PC-9 (cell line): ENCODE results near the gene PDE4D. TPM values are rescaled to one million over a fixed set of nuclear protein-coding genes. Genes with fewer than 3 reads are reported as not detected.

Source experiments
- BruUV-seq: library from RNA; stranded (reverse); fragments of 400-500 nt; replicated peaks from 2 replicates; lab custom pipeline; 2021; lab: Mats Ljungman, UMichigan
- CTCF ChIA-PET: fragments of 300-600 bp; sonication (Branson Sonifier 250); formaldehyde crosslinking; loops from one replicate; lab custom pipeline; 2022; ENCODE audit warnings: antibody characterized with exemption; lab: Charles Lee
- POLR2A ChIA-PET: fragments of 300-600 bp; sonication (Branson Sonifier 250); formaldehyde crosslinking; loops from one replicate; lab custom pipeline; 2022; ENCODE audit warnings: antibody characterized with exemption; ENCODE audit not compliant: unreplicated experiment; lab: Charles Lee
- DNase-seq, 2 experiments: peaks; one replicate each; pipeline versions ENCODE4 v3.0.0 to v3.0.0-alpha.2; 2015 to 2022; ENCODE audit warnings: mixed read lengths in 1 of 2
- H2AFZ ChIP-seq: fragments of 200-600 bp; sonication (generic); 2 replicates; pipeline ENCODE4 v1.8.1; 2017; ENCODE audit warnings: antibody characterized with exemption
- H3F3A ChIP-seq: fragments of 200-600 bp; sonication (generic); 2 replicates; pipeline ENCODE4 v1.8.1; 2017; ENCODE audit warnings: antibody characterized with exemption, mild to moderate bottlenecking, low read depth; ENCODE audit not compliant: insufficient read depth
- H3K27ac ChIP-seq: fragments of 200-600 bp; sonication (generic); 2 replicates; pipeline ENCODE4 v1.6.1; 2016; ENCODE audit warnings: mixed run types
- H3K27me3 ChIP-seq: fragments of 200-600 bp; sonication (generic); 2 replicates; pipeline ENCODE4 v1.6.1; 2016; ENCODE audit warnings: low read depth, mixed run types; ENCODE audit not compliant: insufficient read depth
- H3K36me3 ChIP-seq: fragments of 200-600 bp; sonication (generic); 2 replicates; pipeline ENCODE4 v1.6.1; 2016; ENCODE audit warnings: low read depth, mixed run types
- H3K4me1 ChIP-seq: fragments of 200-600 bp; sonication (generic); replicated peaks from 2 replicates; pipeline ENCODE4 v1.6.1; 2016; ENCODE audit warnings: mixed run types; ENCODE audit not compliant: insufficient read depth
- H3K4me2 ChIP-seq: fragments of 200-600 bp; sonication (generic); 2 replicates; pipeline ENCODE4 v1.6.1; 2017; ENCODE audit warnings: mixed run types
- H3K4me3 ChIP-seq: fragments of 200-600 bp; sonication (generic); 2 replicates; pipeline ENCODE4 v1.6.1; 2016; ENCODE audit warnings: mixed run types
- H3K79me2 ChIP-seq: fragments of 200-600 bp; sonication (generic); 2 replicates; pipeline ENCODE4 v1.6.1; 2017; ENCODE audit warnings: low read depth, mixed run types
- H3K9me2 ChIP-seq: fragments of 200-600 bp; sonication (generic); 2 replicates; pipeline ENCODE4 v1.8.1; 2017; ENCODE audit warnings: mild to moderate bottlenecking; ENCODE audit not compliant: insufficient read depth
- H3K9me3 ChIP-seq: fragments of 200-600 bp; sonication (generic); 2 replicates; pipeline ENCODE4 v1.8.1; 2016; ENCODE audit warnings: low read depth; ENCODE audit not compliant: insufficient read depth
- H4K20me1 ChIP-seq: fragments of 200-600 bp; sonication (generic); 2 replicates; pipeline ENCODE4 v1.8.1; 2017; ENCODE audit not compliant: insufficient read depth
- EZH2 ChIP-seq: fragments of 200-600 bp; sonication (generic); IDR thresholded peaks from 2 replicates; pipeline ENCODE4 v1.8.0; 2017; ENCODE audit warnings: antibody characterized with exemption, low read depth
- intact Hi-C: fragments of 100-400 bp; cut with micrococcal nuclease; formaldehyde crosslinking; loops from one replicate; pipeline ENCODE4 v1.10.0; 2022; ENCODE audit not compliant: unreplicated experiment
- total RNA-seq: library from RNA; stranded (reverse); gene quantifications from 2 replicates; pipeline ENCODE4 v1.2.3, GENCODE V29; 2021
- TF ChIP-seq, protein P1 (sequence below): fragments of 200-600 bp; sonication (generic); conservative IDR thresholded peaks from 2 replicates; pipeline ENCODE4 v1.6.1; 2017; ENCODE audit warnings: mixed run types, antibody characterized with exemption, mild to moderate bottlenecking, moderate library complexity

PDE4D gene
- total RNA-seq, 1 experiment from 2014 or later: 9.8 TPM

DNA sequence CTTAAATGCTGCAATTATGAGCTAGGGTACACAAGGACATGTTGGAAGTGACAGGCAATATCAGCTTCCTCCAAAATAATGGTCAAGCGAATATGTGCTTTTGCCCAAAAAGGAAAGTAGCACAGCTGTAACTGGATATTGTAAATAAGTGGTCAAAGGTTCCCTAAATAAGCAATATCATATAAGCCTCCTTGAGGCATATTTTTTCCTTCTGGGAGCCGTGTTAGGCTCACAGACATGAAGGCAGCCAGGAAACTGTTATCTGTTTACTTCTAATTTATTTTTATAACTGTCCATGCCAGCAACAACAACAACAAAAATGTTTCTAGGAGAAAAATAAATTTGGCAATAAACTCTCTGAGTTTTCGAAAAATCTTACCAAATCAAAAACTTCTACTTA lies 648.3 kb downstream of the PDE4D start:
- no peaks in the 10 kb centered on the region for H3F3A ChIP-seq
- no TSS peak for BruUV-seq
- no peaks in the 10 kb centered on the region for H3K79me2 ChIP-seq
- H3K9me3 ChIP-seq: no peaks in the 10 kb centered on the region
- no peak for DNase-seq
- CTCF ChIA-PET: no interaction called here
- 0 out of 2 replicates have a peak, but pooled peaks cover 3% of the 10 kb centered on the region for H3K9me2 ChIP-seq
- H3K27me3 ChIP-seq: no peaks in the 10 kb centered on the region
- POLR2A ChIA-PET: no interaction called here
- intact Hi-C loops: no loop called here
- no peak for TF ChIP-seq EZH2
- TF ChIP-seq, protein P1, sequence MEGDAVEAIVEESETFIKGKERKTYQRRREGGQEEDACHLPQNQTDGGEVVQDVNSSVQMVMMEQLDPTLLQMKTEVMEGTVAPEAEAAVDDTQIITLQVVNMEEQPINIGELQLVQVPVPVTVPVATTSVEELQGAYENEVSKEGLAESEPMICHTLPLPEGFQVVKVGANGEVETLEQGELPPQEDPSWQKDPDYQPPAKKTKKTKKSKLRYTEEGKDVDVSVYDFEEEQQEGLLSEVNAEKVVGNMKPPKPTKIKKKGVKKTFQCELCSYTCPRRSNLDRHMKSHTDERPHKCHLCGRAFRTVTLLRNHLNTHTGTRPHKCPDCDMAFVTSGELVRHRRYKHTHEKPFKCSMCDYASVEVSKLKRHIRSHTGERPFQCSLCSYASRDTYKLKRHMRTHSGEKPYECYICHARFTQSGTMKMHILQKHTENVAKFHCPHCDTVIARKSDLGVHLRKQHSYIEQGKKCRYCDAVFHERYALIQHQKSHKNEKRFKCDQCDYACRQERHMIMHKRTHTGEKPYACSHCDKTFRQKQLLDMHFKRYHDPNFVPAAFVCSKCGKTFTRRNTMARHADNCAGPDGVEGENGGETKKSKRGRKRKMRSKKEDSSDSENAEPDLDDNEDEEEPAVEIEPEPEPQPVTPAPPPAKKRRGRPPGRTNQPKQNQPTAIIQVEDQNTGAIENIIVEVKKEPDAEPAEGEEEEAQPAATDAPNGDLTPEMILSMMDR: no peak
- H3K4me1 ChIP-seq: no peaks in the 10 kb centered on the region
- H2AFZ ChIP-seq: no peak overlapping the region
- no peak overlapping the region for H3K4me2 ChIP-seq
- H3K36me3 ChIP-seq: no peaks in the 10 kb centered on the region
- H4K20me1 ChIP-seq: no peaks in the 10 kb centered on the region
- H3K4me3 ChIP-seq: no peak overlapping the region
- H3K27ac ChIP-seq: no peak overlapping the region

DNA sequence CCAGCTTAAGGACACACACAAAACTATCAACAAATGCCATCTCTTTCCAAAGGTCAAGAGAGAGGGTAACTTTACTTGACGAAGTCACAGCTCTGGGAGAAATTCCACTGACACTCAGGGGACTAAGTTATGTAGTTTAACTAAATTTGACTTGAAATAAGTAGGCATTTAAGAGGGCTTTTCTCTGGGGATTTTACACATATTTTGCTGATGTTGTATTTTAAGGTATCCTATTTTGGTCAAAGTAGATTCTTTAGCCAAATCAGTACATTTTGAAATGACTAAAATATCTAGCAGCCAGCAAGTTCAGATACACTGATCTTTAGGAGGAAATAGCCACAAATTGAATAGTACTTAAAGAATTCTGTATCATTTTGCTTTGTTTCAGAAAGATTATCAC lies 652.0 kb downstream of the PDE4D start:
- DNase-seq: no peak
- Histone ChIP-seq H3K79me2 (no peaks in the 10 kb centered on the region), H3K9me2 (0 out of 2 replicates have a peak, but pooled peaks cover 3% of the 10 kb centered on the region), H3K9me3 (no peaks in the 10 kb centered on the region), H3K36me3 (no peaks in the 10 kb centered on the region), H4K20me1 (no peaks in the 10 kb centered on the region), H2AFZ (no peak overlapping the region), H3F3A (no peaks in the 10 kb centered on the region), H3K4me2 (no peak overlapping the region), H3K27ac (no peak overlapping the region), H3K4me1 (peaks cover 7% of the 10 kb centered on the region), H3K4me3 (no peak overlapping the region), H3K27me3 (no peaks in the 10 kb centered on the region)
- no peak for TF ChIP-seq EZH2
- TF ChIP-seq, protein P1: no peak
- ChIA-PET POLR2A (no interaction called here), CTCF (no interaction called here)
- intact Hi-C loops: no loop called here
- BruUV-seq: no TSS peak

DNA sequence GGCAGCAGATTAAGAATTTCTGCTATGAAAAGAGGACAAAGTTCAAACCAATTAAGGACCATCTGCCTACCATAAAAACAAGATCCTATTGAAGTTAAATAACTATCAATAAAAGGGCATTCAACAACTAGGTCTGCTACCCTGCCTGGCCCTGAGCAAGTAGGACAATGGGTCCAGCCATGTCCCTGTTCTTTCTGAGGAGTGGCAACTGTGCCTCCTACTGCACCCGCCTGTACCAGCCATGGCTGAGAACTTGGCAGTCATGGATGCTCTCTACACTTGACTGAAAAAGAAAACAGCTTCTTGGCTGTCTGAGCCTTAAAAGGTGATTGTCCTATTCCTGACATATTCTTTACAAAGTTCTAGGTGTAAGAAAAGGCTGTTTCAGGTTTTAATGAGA lies 652.4 kb downstream of the PDE4D start:
- H3K4me1 ChIP-seq: peaks cover 9% of the 10 kb centered on the region
- H3K4me2 ChIP-seq: no peak overlapping the region
- POLR2A ChIA-PET: no interaction called here
- CTCF ChIA-PET: no interaction called here
- no peaks in the 10 kb centered on the region for H3F3A ChIP-seq
- H3K9me2 ChIP-seq: 0 out of 2 replicates have a peak, but pooled peaks cover 3% of the 10 kb centered on the region
- H3K27me3 ChIP-seq: no peaks in the 10 kb centered on the region
- H3K79me2 ChIP-seq: no peaks in the 10 kb centered on the region
- H4K20me1 ChIP-seq: no peaks in the 10 kb centered on the region
- H3K9me3 ChIP-seq: no peaks in the 10 kb centered on the region
- no TSS peak for BruUV-seq
- no peak overlapping the region for H3K27ac ChIP-seq
- H3K4me3 ChIP-seq: no peak overlapping the region
- TF ChIP-seq, protein P1: no peak
- no peak for TF ChIP-seq EZH2
- H3K36me3 ChIP-seq: no peaks in the 10 kb centered on the region
- no peak overlapping the region for H2AFZ ChIP-seq
- no peak for DNase-seq
- intact Hi-C loops: no loop called here
